Activated gamma-delta T cell treated with anti-CD3 and anti-CD28 coated beads, Interleukin-2, amount 50 U/mL, for 16 hours (primary cell): ENCODE results near the gene UBC.

Experiments used
- DNase-seq: peaks from one replicate; pipeline ENCODE4 v3.0.0-alpha.2; 2020; ENCODE audit warnings: low read depth

Gene UBC

GRCh38 chr12:124914392-124915238 lies at the start of gene UBC:
TSS of gene UBC (minus strand) at chr12:124914650. CDS start at chr12:124913771, 879 bp downstream.
- DNase-seq, result peak; percentile 84

- no peak for DNase-seq
Measured at GRCh38 chr12:124963211-124963610, 48.8 kb upstream of the UBC start.

- DNase-seq, result no peak
Measured at GRCh38 chr12:124961055-124961454, 46.6 kb upstream of the UBC start.

GRCh38 chr12:124956571-124956970 lies 42.1 kb upstream of the UBC start:
- DNase-seq, result no peak

GRCh38 chr12:124954771-124955170 lies 40.3 kb upstream of the UBC start:
- no peak for DNase-seq

- no peak for DNase-seq
Measured at GRCh38 chr12:124953689-124954405, 39.4 kb upstream of the UBC start.

GRCh38 chr12:124952801-124953200 lies 38.4 kb upstream of the UBC start:
- no peak for DNase-seq

GRCh38 chr12:124952295-124952694 lies 37.8 kb upstream of the UBC start:
- no peak for DNase-seq

GRCh38 chr12:124949779-124950728 lies 35.6 kb upstream of the UBC start:
- DNase-seq, result no peak

- DNase-seq, result no peak
Measured at GRCh38 chr12:124949066-124949465, 34.6 kb upstream of the UBC start.

GRCh38 chr12:124947561-124948398 lies 33.3 kb upstream of the UBC start:
- no peak for DNase-seq

- DNase-seq, result no peak
Measured at GRCh38 chr12:124947013-124947412, 32.6 kb upstream of the UBC start.

GRCh38 chr12:124946447-124946793 lies 32.0 kb upstream of the UBC start:
- no peak for DNase-seq

GRCh38 chr12:124941170-124941527 lies 26.7 kb upstream of the UBC start:
- DNase-seq, result no peak

- peak; percentile 74 for DNase-seq
Measured at GRCh38 chr12:124940393-124941169, 26.1 kb upstream of the UBC start.

- DNase-seq, result no peak
Measured at GRCh38 chr12:124940143-124940392, 25.6 kb upstream of the UBC start.

GRCh38 chr12:124939421-124940142 lies 25.1 kb upstream of the UBC start:
- peak; percentile 81 for DNase-seq

- DNase-seq, result no peak
Measured at GRCh38 chr12:124939079-124939420, 24.6 kb upstream of the UBC start.

GRCh38 chr12:124938587-124938986 lies 24.1 kb upstream of the UBC start:
- DNase-seq, result no peak

GRCh38 chr12:124938108-124938507 lies 23.7 kb upstream of the UBC start:
- DNase-seq, result no peak
